H9 (cell line): ENCODE data around the gene HOXA4. TPM values are rescaled to one million over a fixed set of nuclear protein-coding genes. Genes with fewer than 3 reads are reported as not detected.

ENCODE experiments used
- DNase-seq: peaks from one replicate; pipeline ENCODE4 v3.0.0-alpha.2; 2017
- H2AFZ ChIP-seq: one replicate; pipeline ENCODE4 v1.6.1; 2013; ENCODE audit warnings: mild to moderate bottlenecking, low read length, control low read depth, moderate library complexity
- H2AK5ac ChIP-seq: 2 replicates; pipeline ENCODE4 v1.6.1; 2013; ENCODE audit warnings: low read length, control low read depth, mixed read lengths; ENCODE audit not compliant: insufficient read length
- H2BK120ac ChIP-seq: one replicate; pipeline ENCODE4 v1.6.1; 2013; ENCODE audit warnings: low read depth, mild to moderate bottlenecking, low read length, control low read depth, inconsistent platforms; ENCODE audit not compliant: poor library complexity, severe bottlenecking
- H2BK12ac ChIP-seq: 2 replicates; pipeline ENCODE4 v1.6.1; 2013; ENCODE audit warnings: low read length, control low read depth, mixed read lengths, low read depth; ENCODE audit not compliant: insufficient read length
- H2BK15ac ChIP-seq: 2 replicates; pipeline ENCODE4 v1.6.1; 2013; ENCODE audit warnings: low read depth, low read length, control low read depth
- H2BK20ac ChIP-seq: one replicate; pipeline ENCODE4 v1.6.1; 2013; ENCODE audit warnings: low read depth, mild to moderate bottlenecking, low read length, control low read depth, inconsistent platforms; ENCODE audit not compliant: poor library complexity, severe bottlenecking
- H2BK5ac ChIP-seq: 2 replicates; pipeline ENCODE4 v1.6.1; 2013; ENCODE audit warnings: low read length, control low read depth, mixed read lengths; ENCODE audit not compliant: insufficient read length
- H3K14ac ChIP-seq: 2 replicates; pipeline ENCODE4 v1.6.1; 2013; ENCODE audit warnings: low read length, control low read depth; ENCODE audit not compliant: insufficient read depth
- H3K18ac ChIP-seq: 2 replicates; pipeline ENCODE4 v1.6.1; 2013; ENCODE audit warnings: low read depth, mild to moderate bottlenecking, mixed read lengths, low read length, control low read depth; ENCODE audit not compliant: insufficient read length
- H3K23ac ChIP-seq: 2 replicates; pipeline ENCODE4 v1.6.1; 2013; ENCODE audit warnings: low read length, control low read depth, mixed read lengths, low read depth; ENCODE audit not compliant: insufficient read length
- H3K23me2 ChIP-seq: 2 replicates; pipeline ENCODE4 v1.6.1; 2013; ENCODE audit warnings: low read depth, mild to moderate bottlenecking, mixed read lengths, low read length, control low read depth; ENCODE audit not compliant: insufficient read length, poor library complexity, severe bottlenecking
- H3K27ac ChIP-seq: 2 replicates; pipeline ENCODE4 v1.5.1; 2013; ENCODE audit warnings: low read length, control low read depth, mixed read lengths, low read depth; ENCODE audit not compliant: insufficient read length
- H3K27me3 ChIP-seq: 2 replicates; pipeline ENCODE4 v1.6.1; 2013; ENCODE audit warnings: low read length, control low read depth, inconsistent platforms; ENCODE audit not compliant: insufficient read depth
- H3K4ac ChIP-seq: 2 replicates; pipeline ENCODE4 v1.6.1; 2013; ENCODE audit warnings: low read depth, mild to moderate bottlenecking, control low read depth, inconsistent platforms, low read length, moderate library complexity
- H3K4me1 ChIP-seq: 2 replicates; pipeline ENCODE4 v1.6.1; 2013; ENCODE audit warnings: low read length, control low read depth, inconsistent platforms; ENCODE audit not compliant: insufficient read depth
- H3K4me2 ChIP-seq: 2 replicates; pipeline ENCODE4 v1.6.1; 2013; ENCODE audit warnings: low read length, control low read depth, mixed read lengths; ENCODE audit not compliant: insufficient read length, insufficient read depth
- H3K56ac ChIP-seq: 2 replicates; pipeline ENCODE4 v1.6.1; 2013; ENCODE audit warnings: low read depth, mild to moderate bottlenecking, mixed read lengths, low read length, control low read depth; ENCODE audit not compliant: insufficient read length
- H3K79me1 ChIP-seq: 2 replicates; pipeline ENCODE4 v1.6.1; 2013; ENCODE audit warnings: low read depth, mild to moderate bottlenecking, moderate library complexity, low read length, control low read depth, inconsistent platforms; ENCODE audit not compliant: insufficient read depth, poor library complexity, severe bottlenecking
- H3K79me2 ChIP-seq: 2 replicates; pipeline ENCODE4 v1.6.1; 2013; ENCODE audit warnings: low read length, control low read depth, inconsistent platforms; ENCODE audit not compliant: insufficient read depth
- H3K9ac ChIP-seq: 2 replicates; pipeline ENCODE4 v1.6.1; 2013; ENCODE audit warnings: low read length, control low read depth, mixed read lengths; ENCODE audit not compliant: insufficient read length; ENCODE audit errors: extremely low read depth
- H3K9me3 ChIP-seq: one replicate; pipeline ENCODE4 v1.6.1; 2013; ENCODE audit warnings: low read depth, low read length, inconsistent platforms; ENCODE audit not compliant: control insufficient read depth
- H3T11ph ChIP-seq: one replicate; pipeline ENCODE4 v1.6.1; 2013; ENCODE audit warnings: mild to moderate bottlenecking, low read length, control low read depth, inconsistent platforms
- H4K20me1 ChIP-seq: one replicate; pipeline ENCODE4 v1.6.1; 2013; ENCODE audit not compliant: control insufficient read depth, insufficient read length, insufficient read depth
- H4K5ac ChIP-seq: 2 replicates; pipeline ENCODE4 v1.6.1; 2013; ENCODE audit warnings: low read depth, mild to moderate bottlenecking, mixed read lengths, low read length, control low read depth; ENCODE audit not compliant: insufficient read length
- H4K8ac ChIP-seq: replicated peaks from 2 replicates; pipeline ENCODE4 v1.6.1; 2013; ENCODE audit warnings: low read length, control low read depth, mixed read lengths, low read depth; ENCODE audit not compliant: insufficient read length
- H4K91ac ChIP-seq: 2 replicates; pipeline ENCODE4 v1.6.1; 2013; ENCODE audit warnings: low read depth, mild to moderate bottlenecking, moderate library complexity, mixed read lengths, low read length, control low read depth; ENCODE audit not compliant: insufficient read length
- H3K27ac Mint-ChIP-seq, 3 experiments: 2 replicates in 2 of 3; 3 replicates in 1 of 3; pipeline ENCODE4 v1.8.0; 2020 to 2021; ENCODE audit warnings: mixed read lengths in 3 of 3, mild to moderate bottlenecking in 1 of 3, moderate library complexity in 1 of 3
- H3K27me3 Mint-ChIP-seq: 2 replicates; pipeline ENCODE4 v1.8.0; 2021; ENCODE audit warnings: low read depth, mild to moderate bottlenecking, moderate library complexity, mixed read lengths
- H3K36me3 Mint-ChIP-seq, 3 experiments: 2 replicates in 2 of 3; 3 replicates in 1 of 3; pipeline ENCODE4 v1.8.0; 2020 to 2021; ENCODE audit warnings: low read depth in 3 of 3, mixed read lengths in 3 of 3; ENCODE audit not compliant: insufficient read depth in 1 of 3
- H3K4me1 Mint-ChIP-seq, 2 experiments: 2 replicates each; pipeline ENCODE4 v1.8.0; 2020; ENCODE audit warnings: mixed read lengths in 2 of 2
- H3K4me3 Mint-ChIP-seq, 2 experiments: 2 replicates in 1 of 2; 3 replicates in 1 of 2; pipeline ENCODE4 v1.8.0; 2020 to 2021; ENCODE audit warnings: mild to moderate bottlenecking in 2 of 2, mixed read lengths in 2 of 2, moderate library complexity in 1 of 2
- H3K9me3 Mint-ChIP-seq, 2 experiments: 2 replicates in 1 of 2; 3 replicates in 1 of 2; pipeline ENCODE4 v1.8.0; 2020; ENCODE audit warnings: mild to moderate bottlenecking in 2 of 2, mixed read lengths in 2 of 2, moderate library complexity in 1 of 2
- WGBS: extraction: QIAGEN DNeasy Blood & Tissue Kit; methylation state at CpG from one replicate; pipeline ENCODE4 v1.1.7; 2013; ENCODE audit warnings: missing lambda C conversion rate, low lambda C conversion rate, mixed read lengths; ENCODE audit not compliant: insufficient read length; ENCODE audit errors: extremely low coverage; 5-methylcytosine and 5-hydroxymethylcytosine counted together
- total RNA-seq: library from RNA; stranded (reverse); gene quantifications from 2 replicates; pipeline ENCODE4 v1.2.1, GENCODE V29; 2021
- TF ChIP-seq, protein P1 (sequence below): fragments of 200-600 bp; sonication (generic); conservative IDR thresholded peaks from 3 replicates; pipeline ENCODE4 v1.8.0; 2021; ENCODE audit warnings: antibody characterized with exemption, mild to moderate bottlenecking

The HOXA4 gene
- total RNA-seq, 1 experiment from 2014 or later = not detected

DNA sequence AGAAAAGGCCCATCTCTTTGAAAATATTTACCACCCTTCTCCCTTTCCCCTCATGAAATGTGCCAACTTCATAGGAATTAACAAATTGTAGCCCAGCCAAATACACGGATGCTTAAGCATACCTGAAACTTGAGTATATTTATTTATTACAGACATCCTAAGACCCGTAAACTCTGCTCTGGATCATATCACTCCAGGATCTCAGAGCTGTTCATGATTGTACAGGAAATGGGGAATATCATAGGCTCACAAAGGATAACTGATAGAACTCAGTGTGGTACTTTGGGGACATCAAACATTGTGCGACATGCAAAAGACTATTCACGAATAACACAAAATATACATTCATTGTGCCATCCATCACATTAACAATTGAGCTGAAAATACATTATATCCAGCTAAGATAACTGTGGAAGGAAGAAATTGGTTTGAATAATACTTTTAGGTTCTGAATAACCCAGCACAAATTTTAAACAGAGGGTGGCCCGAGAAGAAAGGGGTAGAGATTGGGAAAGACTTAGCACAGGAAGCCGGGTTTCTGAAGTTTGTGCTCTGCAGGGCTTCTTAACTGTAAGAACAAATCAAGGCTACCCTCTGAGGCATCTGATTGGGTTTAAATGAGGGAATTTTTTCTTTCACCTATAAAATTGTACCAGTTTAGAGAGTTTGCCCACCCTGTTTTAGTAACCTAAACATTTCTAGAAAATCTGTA is 37.2 kb downstream of the HOXA4 start:
- H3K79me2 ChIP-seq = no peaks in the 10 kb centered on the region
- peaks cover 100% of the 10 kb centered on the region for H3K27me3 Mint-ChIP-seq
- no peaks in the 10 kb centered on the region for H3K9me3 ChIP-seq
- no peak overlapping the region for H2BK20ac ChIP-seq
- H3K9ac ChIP-seq = no peak overlapping the region
- no peak overlapping the region for H2BK120ac ChIP-seq
- H3K4ac ChIP-seq = no peak overlapping the region
- no peak overlapping the region for H3T11ph ChIP-seq
- H2AK5ac ChIP-seq = no peak overlapping the region
- no peak overlapping the region for H2BK5ac ChIP-seq
- no peaks in the 10 kb centered on the region for H4K20me1 ChIP-seq
- H3K4me3 Mint-ChIP-seq = no peak overlapping the region
- no peak overlapping the region for H2BK15ac ChIP-seq
- no peak overlapping the region for H3K23ac ChIP-seq
- H3K36me3 Mint-ChIP-seq = no peaks in the 10 kb centered on the region; a peak in 1 of 7 replicates
- no peak overlapping the region for H3K18ac ChIP-seq
- peaks cover 47 to 52% of the 10 kb centered on the region in 2 experiments for H3K4me1 Mint-ChIP-seq
- H3K79me1 ChIP-seq = no peaks in the 10 kb centered on the region
- no peak overlapping the region for H3K27ac Mint-ChIP-seq
- H2AFZ ChIP-seq = no peak overlapping the region
- no peak for DNase-seq
- no peak overlapping the region for H3K14ac ChIP-seq
- H4K8ac ChIP-seq = no peak overlapping the region
- H3K56ac ChIP-seq = no peak overlapping the region
- no peak overlapping the region for H2BK12ac ChIP-seq
- H4K5ac ChIP-seq = no peak overlapping the region
- peaks cover 5% of the 10 kb centered on the region; the same call in 1 of the 2 replicates for H3K4me1 ChIP-seq
- H4K91ac ChIP-seq = no peak overlapping the region
- H3K27ac ChIP-seq = no peak overlapping the region
- H3K23me2 ChIP-seq = peaks cover 7% of the 10 kb centered on the region
- H3K27me3 ChIP-seq = peaks cover 89% of the 10 kb centered on the region
- WGBS = no CpG with 5 or more reads among the region's 6 CpGs
- no peak overlapping the region for H3K4me2 ChIP-seq
- peaks cover 0 to 20% of the 10 kb centered on the region in 2 experiments; a peak in 3 of 5 replicates for H3K9me3 Mint-ChIP-seq
- TF ChIP-seq, protein P1, sequence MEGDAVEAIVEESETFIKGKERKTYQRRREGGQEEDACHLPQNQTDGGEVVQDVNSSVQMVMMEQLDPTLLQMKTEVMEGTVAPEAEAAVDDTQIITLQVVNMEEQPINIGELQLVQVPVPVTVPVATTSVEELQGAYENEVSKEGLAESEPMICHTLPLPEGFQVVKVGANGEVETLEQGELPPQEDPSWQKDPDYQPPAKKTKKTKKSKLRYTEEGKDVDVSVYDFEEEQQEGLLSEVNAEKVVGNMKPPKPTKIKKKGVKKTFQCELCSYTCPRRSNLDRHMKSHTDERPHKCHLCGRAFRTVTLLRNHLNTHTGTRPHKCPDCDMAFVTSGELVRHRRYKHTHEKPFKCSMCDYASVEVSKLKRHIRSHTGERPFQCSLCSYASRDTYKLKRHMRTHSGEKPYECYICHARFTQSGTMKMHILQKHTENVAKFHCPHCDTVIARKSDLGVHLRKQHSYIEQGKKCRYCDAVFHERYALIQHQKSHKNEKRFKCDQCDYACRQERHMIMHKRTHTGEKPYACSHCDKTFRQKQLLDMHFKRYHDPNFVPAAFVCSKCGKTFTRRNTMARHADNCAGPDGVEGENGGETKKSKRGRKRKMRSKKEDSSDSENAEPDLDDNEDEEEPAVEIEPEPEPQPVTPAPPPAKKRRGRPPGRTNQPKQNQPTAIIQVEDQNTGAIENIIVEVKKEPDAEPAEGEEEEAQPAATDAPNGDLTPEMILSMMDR = no peak
